ENCODE results near the gene CSF1. TPM values are rescaled to one million over a fixed set of nuclear protein-coding genes. Genes with fewer than 3 reads are reported as not detected.

CSF1 gene
- polyA plus RNA-seq, 1 of the 3 experiments (the other 2 are of a cell fraction), result 31.9 TPM

GRCh38 chr1:109975718-109976117 lies 65.1 kb downstream of the CSF1 start:
- no peaks in the 10 kb centered on the region for H3F3A ChIP-seq (replicated peaks; ENCODE audit: insufficient read depth)

More at GRCh38 chr1:109975718-109976117, 65.1 kb downstream of the CSF1 start:
- no peak overlapping the region for H3K9ac ChIP-seq
- peaks cover 4 to 8% of the 10 kb centered on the region in 2 experiments; a peak in 2 of 4 replicates for H3K4me1 ChIP-seq (ENCODE audit: control insufficient read depth in 1 of 2, insufficient read depth in 2 of 2, low read depth in 1 of 2, low read length in 1 of 2)
- no peak overlapping the region for H3K4me3 ChIP-seq (ENCODE audit: low read depth in 2 of 2, low read length in 1 of 2)
- no peaks in the 10 kb centered on the region for H3K9me2 ChIP-seq
- H3K4me2 ChIP-seq, result peak overlapping the region; percentile 30; the same call in 1 of the 2 replicates
- DNase-seq, result no peak
- ChIA-PET POLR2A (interaction anchor here (0.8 kb wide), 1 partner anchor 9 kb away, joined by 3 read pairs; the partner anchor contains the start of gene AHCYL1), CTCF (interaction anchor here (1.1 to 18.3 kb wide), 3 partner anchors 8 to 194 kb away, joined by 3 to 822 read pairs (median 18); partner anchors contain the start of gene AHCYL1)
- H3K27me3 ChIP-seq (ENCODE audit: insufficient read depth), result no peaks in the 10 kb centered on the region
- TF ChIP-seq PBX3 (IDR thresholded peaks at IDR 0.05) (0 out of 2 replicates have a peak, but pooled peaks have one; percentile 9), TCF12 (IDR thresholded peaks at IDR 0.05) (peak; percentile 49), NFIC (IDR thresholded peaks at IDR 0.05; ENCODE audit: borderline replicate concordance) (peak; percentile 54; the same call in 1 of the 2 replicates), CHD2 (IDR thresholded peaks at IDR 0.05; ENCODE audit: low read length, partially characterized antibody) (no peak), TEAD4 (IDR thresholded peaks at IDR 0.05; ENCODE audit: borderline replicate concordance, insufficient read depth) (peak; percentile 42; the same call in 1 of the 2 replicates), MAX (IDR thresholded peaks at IDR 0.05; ENCODE audit: low read depth) (0 out of 2 replicates have a peak, but pooled peaks have one; percentile 23), REST (IDR thresholded peaks at IDR 0.05; ENCODE audit: low read depth, low read length) (no peak), FOSL2 (IDR thresholded peaks at IDR 0.05; ENCODE audit: borderline replicate concordance, low read depth) (peak; percentile 22; the same call in 1 of the 2 replicates)
- 63% methylated on average over 3 of the region's 3 CpGs for WGBS (ENCODE audit: low lambda C conversion rate)
- no peaks in the 10 kb centered on the region for H3K79me2 ChIP-seq (ENCODE audit: insufficient read depth)
- H3K36me3 ChIP-seq (replicated peaks in 1 of 2; ENCODE audit: control insufficient read depth in 1 of 2, insufficient read depth in 2 of 2, low read length in 1 of 2), result no peaks in the 10 kb centered on the region
- H2AFZ ChIP-seq (ENCODE audit: low read depth), result peak overlapping the region; percentile 71; the same call in 1 of the 2 replicates
- H3K27ac ChIP-seq (ENCODE audit: low read depth in 2 of 2, low read length in 1 of 2), result peak overlapping the region in 1 of 2 experiments; percentile 27; a peak in 1 of 4 replicates
- H3K9me3 ChIP-seq, result no peaks in the 10 kb centered on the region
- H4K20me1 ChIP-seq (ENCODE audit: insufficient read depth), result no peaks in the 10 kb centered on the region

Measured in SK-N-SH (cell line).